HepG2 (cell line): ENCODE results near the gene SGCE. TPM values are rescaled to one million over a fixed set of nuclear protein-coding genes. Genes with fewer than 3 reads are reported as not detected.

Source experiments
- CREM ChIP-seq, 2 experiments: sonication (generic) in 1 of 2; formaldehyde crosslinking in 1 of 2; IDR thresholded peaks; 2 replicates each; pipeline versions ENCODE4 v1.4.0 to v1.6.1; 2016 to 2020; ENCODE audit warnings: antibody characterized with exemption in 1 of 2, mild to moderate bottlenecking in 1 of 2, missing genetic modification reagents in 1 of 2
- FOXJ3 ChIP-seq: sonication (generic); formaldehyde crosslinking; IDR thresholded peaks from 2 replicates; pipeline ENCODE4 v1.4.0; 2020; ENCODE audit warnings: missing genetic modification reagents, mild to moderate bottlenecking, borderline replicate concordance
- GABPA ChIP-seq, 2 experiments: IDR thresholded peaks; 2 replicates each; pipeline ENCODE4 v1.6.1; 2011 to 2016; ENCODE audit warnings: low read depth in 2 of 2, low read length in 1 of 2, missing biosample characterization in 1 of 2, missing genetic modification characterization in 1 of 2
- GATAD2A ChIP-seq: IDR thresholded peaks from 2 replicates; pipeline ENCODE4 v1.6.1; 2016
- HNF4G ChIP-seq, 2 experiments: sonication (generic) in 1 of 2; formaldehyde crosslinking in 1 of 2; IDR thresholded peaks; 2 replicates each; pipeline versions ENCODE4 v1.4.0 to v1.6.1; 2011 to 2020; ENCODE audit warnings: borderline replicate concordance in 2 of 2, low read depth in 2 of 2, mild to moderate bottlenecking in 2 of 2, low read length in 1 of 2, missing genetic modification reagents in 1 of 2, moderate library complexity in 1 of 2
- KAT8 ChIP-seq: IDR thresholded peaks from 2 replicates; pipeline ENCODE4 v1.6.1; 2016; ENCODE audit warnings: missing genetic modification reagents, missing compliant biosample characterization
- KDM4B ChIP-seq: sonication (generic); formaldehyde crosslinking; IDR thresholded peaks from 2 replicates; pipeline ENCODE4 v1.4.0; 2020; ENCODE audit warnings: missing genetic modification reagents
- KDM5A ChIP-seq: fragments of 200-600 bp; sonication (generic); IDR thresholded peaks from 2 replicates; pipeline ENCODE4 v1.7.0; 2018; ENCODE audit warnings: antibody characterized with exemption, mild to moderate bottlenecking, low read length, borderline replicate concordance
- SALL1 ChIP-seq: sonication (generic); formaldehyde crosslinking; IDR thresholded peaks from 2 replicates; pipeline ENCODE4 v1.8.0; 2022; ENCODE audit warnings: mild to moderate bottlenecking, missing genetic modification reagents
- SAP130 ChIP-seq: IDR thresholded peaks from 2 replicates; pipeline ENCODE4 v1.6.1; 2016; ENCODE audit warnings: low read depth
- SCMH1 ChIP-seq: sonication (generic); formaldehyde crosslinking; IDR thresholded peaks from 2 replicates; pipeline ENCODE4 v1.9.0; 2021; ENCODE audit warnings: missing genetic modification reagents, mild to moderate bottlenecking, borderline replicate concordance
- SNRNP70 ChIP-seq: fragments of 200-400 bp; formaldehyde crosslinking; IDR thresholded peaks from 2 replicates; pipeline ENCODE4 v1.6.1; 2017; ENCODE audit warnings: mild to moderate bottlenecking, low read depth, low read length, moderate library complexity
- SOX6 ChIP-seq, 2 experiments: fragments of 450-650 bp in 1 of 2; sonication (generic) in 1 of 2; formaldehyde crosslinking in 1 of 2; IDR thresholded peaks; 2 replicates each; pipeline versions ENCODE4 v1.4.0 to v1.6.1; 2017 to 2020; ENCODE audit warnings: antibody characterized with exemption in 1 of 2, mild to moderate bottlenecking in 1 of 2, missing genetic modification reagents in 1 of 2
- ZBTB7B ChIP-seq: sonication (generic); formaldehyde crosslinking; IDR thresholded peaks from 2 replicates; pipeline ENCODE4 v1.4.0; 2020; ENCODE audit warnings: missing genetic modification reagents
- ZKSCAN8 ChIP-seq: IDR thresholded peaks from 2 replicates; pipeline ENCODE4 v1.6.1; 2016; ENCODE audit warnings: borderline replicate concordance, missing genetic modification reagents, missing compliant biosample characterization
- ZNF484 ChIP-seq: sonication (generic); formaldehyde crosslinking; IDR thresholded peaks from 2 replicates; pipeline ENCODE4 v1.5.1; 2020; ENCODE audit warnings: mild to moderate bottlenecking, low read depth, missing genetic modification reagents, borderline replicate concordance
- ZNF749 ChIP-seq: sonication (generic); formaldehyde crosslinking; IDR thresholded peaks from 2 replicates; pipeline ENCODE4 v1.8.0; 2022; ENCODE audit warnings: mild to moderate bottlenecking, missing genetic modification reagents, moderate library complexity, borderline replicate concordance
- polyA plus RNA-seq, 8 experiments: library from polyadenylated mRNA; depleted of rRNA in 3 of 8; stranded (reverse) in 7 of 8; unstranded in 1 of 8; fragments of >200 nt; fragmentation: Illumina TruSeq in 4 of 8; extraction: Trizol in 4 of 8; gene quantifications; 2 replicates each; pipeline versions ENCODE4 v1.2.1 to v1.2.3, GENCODE V29; 2011 to 2016; ENCODE audit warnings: low read depth in 4 of 8, missing spikeins in 1 of 8, mixed read lengths in 1 of 8; ENCODE audit not compliant: insufficient read depth in 1 of 8
- total RNA-seq, 5 experiments: library from RNA; depleted of rRNA; stranded (reverse); fragments of >200 nt; fragmentation: Illumina TruSeq; extraction: Trizol; gene quantifications; 2 replicates each; pipeline ENCODE4 v1.2.3, GENCODE V29; 2016; ENCODE audit warnings: low read depth in 1 of 5
- TF ChIP-seq, protein P1 (sequence below): IDR thresholded peaks from 2 replicates; pipeline ENCODE4 v1.6.1; 2016; ENCODE audit warnings: missing biosample characterization, missing genetic modification reagents, low read depth
- TF ChIP-seq, protein P2 (sequence below): sonication (generic); formaldehyde crosslinking; IDR thresholded peaks from 2 replicates; pipeline ENCODE4 v1.5.0; 2020; ENCODE audit warnings: missing genetic modification reagents, mild to moderate bottlenecking, borderline replicate concordance
- TF ChIP-seq, protein P3 (sequence below): sonication (generic); IDR thresholded peaks from 2 replicates; pipeline ENCODE4 v1.6.1; 2016; ENCODE audit warnings: low read depth, borderline replicate concordance
- TF ChIP-seq, protein P4 (sequence below): sonication (generic); formaldehyde crosslinking; IDR thresholded peaks from 2 replicates; pipeline ENCODE4 v1.4.0; 2020; ENCODE audit warnings: missing genetic modification reagents
- TF ChIP-seq, protein P5 (sequence below): sonication (generic); formaldehyde crosslinking; IDR thresholded peaks from 2 replicates; pipeline ENCODE4 v1.4.0; 2020; ENCODE audit warnings: mild to moderate bottlenecking, missing genetic modification reagents

Gene SGCE
- total and polyA plus RNA-seq, 2 of the 13 experiments (the other 11 are each of a cell fraction or from before 2014, with no cell fraction given): 52.3 to 71.1 TPM

DNA sequence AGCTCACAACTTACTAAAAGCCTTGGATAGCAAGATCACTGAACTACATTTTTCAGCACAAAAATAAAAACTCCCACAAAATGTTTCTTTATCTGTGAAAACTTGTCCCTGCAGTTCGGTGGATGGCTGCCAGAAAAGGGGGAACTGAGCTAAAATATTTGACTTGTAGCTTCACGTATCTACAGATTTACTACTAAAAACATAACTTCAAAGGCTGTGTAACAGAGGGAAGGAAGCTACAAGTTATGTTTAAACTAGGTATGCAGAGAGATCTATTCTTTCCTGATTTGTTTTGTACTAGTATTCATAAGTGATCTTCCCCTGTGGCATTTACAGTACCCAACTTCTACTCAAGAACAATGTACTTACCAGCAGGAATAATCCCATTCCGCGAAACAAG, 25.1 kb downstream of the SGCE start (continued):
- TF ChIP-seq GATAD2A (CRISPR knock-in tag) (peak; percentile 75), KDM4B (no peak), CREM (IDR thresholded peaks at IDR 0.05) (peak; percentile 58), CREM (CRISPR knock-in tag; IDR thresholded peaks at IDR 0.05) (no peak), KAT8 (CRISPR knock-in tag) (no peak), SCMH1 (CRISPR knock-in tag) (no peak), SAP130 (CRISPR knock-in tag) (peak; percentile 40; the same call in 1 of the 2 replicates), SNRNP70 (no peak), ZBTB7B (no peak), ZNF749 (CRISPR knock-in tag) (no peak), GABPA (IDR thresholded peaks at IDR 0.05; ENCODE audit: low read depth, low read length) (no peak), GABPA (CRISPR knock-in tag; IDR thresholded peaks at IDR 0.05; ENCODE audit: low read depth) (no peak), KDM5A (no peak), SALL1 (peak; percentile 36; the same call in 1 of the 2 replicates), HNF4G (IDR thresholded peaks at IDR 0.05; ENCODE audit: borderline replicate concordance, low read depth, low read length) (no peak), HNF4G (CRISPR knock-in tag; IDR thresholded peaks at IDR 0.05; ENCODE audit: borderline replicate concordance, low read depth) (no peak), ZKSCAN8 (CRISPR knock-in tag) (no peak), ZNF484 (CRISPR knock-in tag) (no peak), SOX6 (IDR thresholded peaks at IDR 0.05) (no peak), SOX6 (CRISPR knock-in tag; IDR thresholded peaks at IDR 0.05) (peak; percentile 69), FOXJ3 (CRISPR knock-in tag) (peak; percentile 33; the same call in 1 of the 2 replicates)
- TF ChIP-seq, protein P1, sequence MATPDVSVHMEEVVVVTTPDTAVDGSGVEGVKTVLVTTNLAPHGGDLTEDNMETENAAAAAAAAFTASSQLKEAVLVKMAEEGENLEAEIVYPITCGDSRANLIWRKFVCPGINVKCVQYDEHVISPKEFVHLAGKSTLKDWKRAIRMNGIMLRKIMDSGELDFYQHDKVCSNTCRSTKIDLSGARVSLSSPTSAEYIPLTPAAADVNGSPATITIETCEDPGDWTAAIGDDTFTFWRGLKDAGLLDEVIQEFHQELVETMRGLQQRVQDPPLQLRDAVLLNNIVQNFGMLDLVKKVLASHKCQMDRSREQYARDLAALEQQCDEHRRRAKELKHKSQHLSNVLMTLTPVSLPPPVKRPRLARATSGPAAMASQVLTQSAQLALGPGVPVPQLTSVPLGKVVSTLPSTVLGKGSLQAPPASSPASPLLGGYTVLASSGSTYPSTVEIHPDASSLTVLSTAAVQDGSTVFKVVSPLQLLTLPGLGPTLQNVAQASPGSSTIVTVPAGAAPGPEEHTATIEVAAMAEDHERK (CRISPR knock-in tag): no peak
- TF ChIP-seq, protein P2, sequence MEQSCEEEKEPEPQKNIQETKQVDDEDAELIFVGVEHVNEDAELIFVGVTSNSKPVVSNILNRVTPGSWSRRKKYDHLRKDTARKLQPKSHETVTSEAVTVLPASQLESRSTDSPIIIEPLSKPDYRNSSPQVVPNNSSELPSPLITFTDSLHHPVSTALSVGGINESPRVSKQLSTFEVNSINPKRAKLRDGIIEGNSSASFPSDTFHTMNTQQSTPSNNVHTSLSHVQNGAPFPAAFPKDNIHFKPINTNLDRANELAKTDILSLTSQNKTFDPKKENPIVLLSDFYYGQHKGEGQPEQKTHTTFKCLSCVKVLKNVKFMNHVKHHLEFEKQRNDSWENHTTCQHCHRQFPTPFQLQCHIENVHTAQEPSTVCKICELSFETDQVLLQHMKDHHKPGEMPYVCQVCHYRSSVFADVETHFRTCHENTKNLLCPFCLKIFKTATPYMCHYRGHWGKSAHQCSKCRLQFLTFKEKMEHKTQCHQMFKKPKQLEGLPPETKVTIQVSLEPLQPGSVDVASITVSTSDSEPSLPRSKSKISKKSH (CRISPR knock-in tag): no peak
- TF ChIP-seq, protein P3, sequence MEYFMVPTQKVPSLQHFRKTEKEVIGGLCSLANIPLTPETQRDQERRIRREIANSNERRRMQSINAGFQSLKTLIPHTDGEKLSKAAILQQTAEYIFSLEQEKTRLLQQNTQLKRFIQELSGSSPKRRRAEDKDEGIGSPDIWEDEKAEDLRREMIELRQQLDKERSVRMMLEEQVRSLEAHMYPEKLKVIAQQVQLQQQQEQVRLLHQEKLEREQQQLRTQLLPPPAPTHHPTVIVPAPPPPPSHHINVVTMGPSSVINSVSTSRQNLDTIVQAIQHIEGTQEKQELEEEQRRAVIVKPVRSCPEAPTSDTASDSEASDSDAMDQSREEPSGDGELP: no peak
- TF ChIP-seq, protein P4, sequence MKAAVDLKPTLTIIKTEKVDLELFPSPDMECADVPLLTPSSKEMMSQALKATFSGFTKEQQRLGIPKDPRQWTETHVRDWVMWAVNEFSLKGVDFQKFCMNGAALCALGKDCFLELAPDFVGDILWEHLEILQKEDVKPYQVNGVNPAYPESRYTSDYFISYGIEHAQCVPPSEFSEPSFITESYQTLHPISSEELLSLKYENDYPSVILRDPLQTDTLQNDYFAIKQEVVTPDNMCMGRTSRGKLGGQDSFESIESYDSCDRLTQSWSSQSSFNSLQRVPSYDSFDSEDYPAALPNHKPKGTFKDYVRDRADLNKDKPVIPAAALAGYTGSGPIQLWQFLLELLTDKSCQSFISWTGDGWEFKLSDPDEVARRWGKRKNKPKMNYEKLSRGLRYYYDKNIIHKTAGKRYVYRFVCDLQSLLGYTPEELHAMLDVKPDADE (CRISPR knock-in tag): no peak
- TF ChIP-seq, protein P5, sequence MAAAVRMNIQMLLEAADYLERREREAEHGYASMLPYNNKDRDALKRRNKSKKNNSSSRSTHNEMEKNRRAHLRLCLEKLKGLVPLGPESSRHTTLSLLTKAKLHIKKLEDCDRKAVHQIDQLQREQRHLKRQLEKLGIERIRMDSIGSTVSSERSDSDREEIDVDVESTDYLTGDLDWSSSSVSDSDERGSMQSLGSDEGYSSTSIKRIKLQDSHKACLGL (CRISPR knock-in tag): no peak
